H9 (cell line): ENCODE results near the gene MTNR1B. TPM values are rescaled to one million over a fixed set of nuclear protein-coding genes. Genes with fewer than 3 reads are reported as not detected.

Experiments
- DNase-seq: peaks from one replicate; pipeline ENCODE4 v3.0.0-alpha.2; 2017
- H2AFZ ChIP-seq: one replicate; pipeline ENCODE4 v1.6.1; 2013; ENCODE audit warnings: mild to moderate bottlenecking, low read length, control low read depth, moderate library complexity
- H2AK5ac ChIP-seq: 2 replicates; pipeline ENCODE4 v1.6.1; 2013; ENCODE audit warnings: low read length, control low read depth, mixed read lengths; ENCODE audit not compliant: insufficient read length
- H2BK120ac ChIP-seq: one replicate; pipeline ENCODE4 v1.6.1; 2013; ENCODE audit warnings: low read depth, mild to moderate bottlenecking, low read length, control low read depth, inconsistent platforms; ENCODE audit not compliant: poor library complexity, severe bottlenecking
- H2BK12ac ChIP-seq: 2 replicates; pipeline ENCODE4 v1.6.1; 2013; ENCODE audit warnings: low read length, control low read depth, mixed read lengths, low read depth; ENCODE audit not compliant: insufficient read length
- H2BK15ac ChIP-seq: 2 replicates; pipeline ENCODE4 v1.6.1; 2013; ENCODE audit warnings: low read depth, low read length, control low read depth
- H2BK20ac ChIP-seq: one replicate; pipeline ENCODE4 v1.6.1; 2013; ENCODE audit warnings: low read depth, mild to moderate bottlenecking, low read length, control low read depth, inconsistent platforms; ENCODE audit not compliant: poor library complexity, severe bottlenecking
- H2BK5ac ChIP-seq: 2 replicates; pipeline ENCODE4 v1.6.1; 2013; ENCODE audit warnings: low read length, control low read depth, mixed read lengths; ENCODE audit not compliant: insufficient read length
- H3K14ac ChIP-seq: 2 replicates; pipeline ENCODE4 v1.6.1; 2013; ENCODE audit warnings: low read length, control low read depth; ENCODE audit not compliant: insufficient read depth
- H3K18ac ChIP-seq: 2 replicates; pipeline ENCODE4 v1.6.1; 2013; ENCODE audit warnings: low read depth, mild to moderate bottlenecking, mixed read lengths, low read length, control low read depth; ENCODE audit not compliant: insufficient read length
- H3K23ac ChIP-seq: 2 replicates; pipeline ENCODE4 v1.6.1; 2013; ENCODE audit warnings: low read length, control low read depth, mixed read lengths, low read depth; ENCODE audit not compliant: insufficient read length
- H3K23me2 ChIP-seq: 2 replicates; pipeline ENCODE4 v1.6.1; 2013; ENCODE audit warnings: low read depth, mild to moderate bottlenecking, mixed read lengths, low read length, control low read depth; ENCODE audit not compliant: insufficient read length, poor library complexity, severe bottlenecking
- H3K27ac ChIP-seq: 2 replicates; pipeline ENCODE4 v1.5.1; 2013; ENCODE audit warnings: low read length, control low read depth, mixed read lengths, low read depth; ENCODE audit not compliant: insufficient read length
- H3K27me3 ChIP-seq: 2 replicates; pipeline ENCODE4 v1.6.1; 2013; ENCODE audit warnings: low read length, control low read depth, inconsistent platforms; ENCODE audit not compliant: insufficient read depth
- H3K4ac ChIP-seq: 2 replicates; pipeline ENCODE4 v1.6.1; 2013; ENCODE audit warnings: low read depth, mild to moderate bottlenecking, control low read depth, inconsistent platforms, low read length, moderate library complexity
- H3K4me1 ChIP-seq: 2 replicates; pipeline ENCODE4 v1.6.1; 2013; ENCODE audit warnings: low read length, control low read depth, inconsistent platforms; ENCODE audit not compliant: insufficient read depth
- H3K4me2 ChIP-seq: 2 replicates; pipeline ENCODE4 v1.6.1; 2013; ENCODE audit warnings: low read length, control low read depth, mixed read lengths; ENCODE audit not compliant: insufficient read length, insufficient read depth
- H3K56ac ChIP-seq: 2 replicates; pipeline ENCODE4 v1.6.1; 2013; ENCODE audit warnings: low read depth, mild to moderate bottlenecking, mixed read lengths, low read length, control low read depth; ENCODE audit not compliant: insufficient read length
- H3K79me1 ChIP-seq: 2 replicates; pipeline ENCODE4 v1.6.1; 2013; ENCODE audit warnings: low read depth, mild to moderate bottlenecking, moderate library complexity, low read length, control low read depth, inconsistent platforms; ENCODE audit not compliant: insufficient read depth, poor library complexity, severe bottlenecking
- H3K79me2 ChIP-seq: 2 replicates; pipeline ENCODE4 v1.6.1; 2013; ENCODE audit warnings: low read length, control low read depth, inconsistent platforms; ENCODE audit not compliant: insufficient read depth
- H3K9ac ChIP-seq: 2 replicates; pipeline ENCODE4 v1.6.1; 2013; ENCODE audit warnings: low read length, control low read depth, mixed read lengths; ENCODE audit not compliant: insufficient read length; ENCODE audit errors: extremely low read depth
- H3K9me3 ChIP-seq: one replicate; pipeline ENCODE4 v1.6.1; 2013; ENCODE audit warnings: low read depth, low read length, inconsistent platforms; ENCODE audit not compliant: control insufficient read depth
- H3T11ph ChIP-seq: one replicate; pipeline ENCODE4 v1.6.1; 2013; ENCODE audit warnings: mild to moderate bottlenecking, low read length, control low read depth, inconsistent platforms
- H4K20me1 ChIP-seq: one replicate; pipeline ENCODE4 v1.6.1; 2013; ENCODE audit not compliant: control insufficient read depth, insufficient read length, insufficient read depth
- H4K5ac ChIP-seq: 2 replicates; pipeline ENCODE4 v1.6.1; 2013; ENCODE audit warnings: low read depth, mild to moderate bottlenecking, mixed read lengths, low read length, control low read depth; ENCODE audit not compliant: insufficient read length
- H4K8ac ChIP-seq: replicated peaks from 2 replicates; pipeline ENCODE4 v1.6.1; 2013; ENCODE audit warnings: low read length, control low read depth, mixed read lengths, low read depth; ENCODE audit not compliant: insufficient read length
- H4K91ac ChIP-seq: 2 replicates; pipeline ENCODE4 v1.6.1; 2013; ENCODE audit warnings: low read depth, mild to moderate bottlenecking, moderate library complexity, mixed read lengths, low read length, control low read depth; ENCODE audit not compliant: insufficient read length
- H3K27ac Mint-ChIP-seq, 3 experiments: 2 replicates in 2 of 3; 3 replicates in 1 of 3; pipeline ENCODE4 v1.8.0; 2020 to 2021; ENCODE audit warnings: mixed read lengths in 3 of 3, mild to moderate bottlenecking in 1 of 3, moderate library complexity in 1 of 3
- H3K27me3 Mint-ChIP-seq: 2 replicates; pipeline ENCODE4 v1.8.0; 2021; ENCODE audit warnings: low read depth, mild to moderate bottlenecking, moderate library complexity, mixed read lengths
- H3K36me3 Mint-ChIP-seq, 3 experiments: 2 replicates in 2 of 3; 3 replicates in 1 of 3; pipeline ENCODE4 v1.8.0; 2020 to 2021; ENCODE audit warnings: low read depth in 3 of 3, mixed read lengths in 3 of 3; ENCODE audit not compliant: insufficient read depth in 1 of 3
- H3K4me1 Mint-ChIP-seq, 2 experiments: 2 replicates each; pipeline ENCODE4 v1.8.0; 2020; ENCODE audit warnings: mixed read lengths in 2 of 2
- H3K4me3 Mint-ChIP-seq, 2 experiments: 2 replicates in 1 of 2; 3 replicates in 1 of 2; pipeline ENCODE4 v1.8.0; 2020 to 2021; ENCODE audit warnings: mild to moderate bottlenecking in 2 of 2, mixed read lengths in 2 of 2, moderate library complexity in 1 of 2
- H3K9me3 Mint-ChIP-seq, 2 experiments: 2 replicates in 1 of 2; 3 replicates in 1 of 2; pipeline ENCODE4 v1.8.0; 2020; ENCODE audit warnings: mild to moderate bottlenecking in 2 of 2, mixed read lengths in 2 of 2, moderate library complexity in 1 of 2
- CTCF ChIP-seq: fragments of 200-600 bp; sonication (generic); conservative IDR thresholded peaks from 3 replicates; pipeline ENCODE4 v1.8.0; 2021; ENCODE audit warnings: antibody characterized with exemption, mild to moderate bottlenecking
- WGBS: extraction: QIAGEN DNeasy Blood & Tissue Kit; methylation state at CpG from one replicate; pipeline ENCODE4 v1.1.7; 2013; ENCODE audit warnings: missing lambda C conversion rate, low lambda C conversion rate, mixed read lengths; ENCODE audit not compliant: insufficient read length; ENCODE audit errors: extremely low coverage; 5-methylcytosine and 5-hydroxymethylcytosine counted together
- total RNA-seq: library from RNA; stranded (reverse); gene quantifications from 2 replicates; pipeline ENCODE4 v1.2.1, GENCODE V29; 2021

The MTNR1B gene
- total RNA-seq, 1 experiment from 2014 or later: not detected

DNA sequence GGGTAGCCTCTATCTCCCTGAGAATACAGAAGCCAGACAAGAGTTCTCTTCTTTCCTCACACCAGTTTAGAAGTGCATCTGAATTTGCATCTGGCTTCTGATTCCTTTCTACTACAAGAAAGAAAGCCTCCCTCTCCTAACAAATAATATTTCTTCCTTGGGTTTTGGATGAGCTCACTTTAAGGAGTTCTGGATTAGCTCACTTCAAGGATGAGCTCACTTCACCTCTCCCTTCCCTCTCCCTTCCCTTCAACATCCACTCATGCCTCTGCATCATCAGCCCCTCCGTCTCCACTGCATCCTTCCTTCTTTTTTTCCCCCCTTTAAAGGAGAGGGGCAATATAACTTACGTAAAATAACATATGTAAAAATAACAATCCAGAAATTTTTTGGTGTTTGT, 1.6 kb upstream of the MTNR1B start:
- Histone ChIP-seq H2BK20ac (no peak overlapping the region), H3K27me3 (peaks cover 23% of the 10 kb centered on the region), H3K4ac (no peak overlapping the region), H3K9ac (no peak overlapping the region), H2BK120ac (no peak overlapping the region), H4K91ac (no peak overlapping the region), H2BK15ac (no peak overlapping the region), H2BK5ac (no peak overlapping the region), H3K14ac (no peak overlapping the region), H4K20me1 (no peaks in the 10 kb centered on the region), H2AFZ (no peak overlapping the region), H3K23ac (no peak overlapping the region), H3K18ac (no peak overlapping the region), H3K4me1 (peaks cover 6% of the 10 kb centered on the region; the same call in 1 of the 2 replicates), H3K23me2 (peaks cover 9% of the 10 kb centered on the region), H3K9me3 (no peaks in the 10 kb centered on the region), H2AK5ac (no peak overlapping the region), H2BK12ac (no peak overlapping the region), H3T11ph (no peak overlapping the region), H3K79me2 (no peaks in the 10 kb centered on the region), H4K8ac (no peak overlapping the region), H3K56ac (no peak overlapping the region), H3K4me2 (no peak overlapping the region), H3K27ac (no peak overlapping the region), H4K5ac (no peak overlapping the region), H3K79me1 (no peaks in the 10 kb centered on the region)
- no peak overlapping the region for H3K27ac Mint-ChIP-seq
- peaks cover 6 to 9% of the 10 kb centered on the region in 2 experiments for H3K4me1 Mint-ChIP-seq
- H3K36me3 Mint-ChIP-seq: no peaks in the 10 kb centered on the region; a peak in 1 of 7 replicates
- no peak for TF ChIP-seq CTCF
- no peaks in the 10 kb centered on the region for H3K9me3 Mint-ChIP-seq
- peaks cover 44% of the 10 kb centered on the region for H3K27me3 Mint-ChIP-seq
- WGBS: no CpG with 5 or more reads among the region's 2 CpGs
- no peak for DNase-seq
- H3K4me3 Mint-ChIP-seq: no peak overlapping the region
